ENCODE measurements around the gene WBP1L.
A peak's percentile ranks its signal among the peaks of the same experiment; 100 is the strongest.

WBP1L gene

DNA sequence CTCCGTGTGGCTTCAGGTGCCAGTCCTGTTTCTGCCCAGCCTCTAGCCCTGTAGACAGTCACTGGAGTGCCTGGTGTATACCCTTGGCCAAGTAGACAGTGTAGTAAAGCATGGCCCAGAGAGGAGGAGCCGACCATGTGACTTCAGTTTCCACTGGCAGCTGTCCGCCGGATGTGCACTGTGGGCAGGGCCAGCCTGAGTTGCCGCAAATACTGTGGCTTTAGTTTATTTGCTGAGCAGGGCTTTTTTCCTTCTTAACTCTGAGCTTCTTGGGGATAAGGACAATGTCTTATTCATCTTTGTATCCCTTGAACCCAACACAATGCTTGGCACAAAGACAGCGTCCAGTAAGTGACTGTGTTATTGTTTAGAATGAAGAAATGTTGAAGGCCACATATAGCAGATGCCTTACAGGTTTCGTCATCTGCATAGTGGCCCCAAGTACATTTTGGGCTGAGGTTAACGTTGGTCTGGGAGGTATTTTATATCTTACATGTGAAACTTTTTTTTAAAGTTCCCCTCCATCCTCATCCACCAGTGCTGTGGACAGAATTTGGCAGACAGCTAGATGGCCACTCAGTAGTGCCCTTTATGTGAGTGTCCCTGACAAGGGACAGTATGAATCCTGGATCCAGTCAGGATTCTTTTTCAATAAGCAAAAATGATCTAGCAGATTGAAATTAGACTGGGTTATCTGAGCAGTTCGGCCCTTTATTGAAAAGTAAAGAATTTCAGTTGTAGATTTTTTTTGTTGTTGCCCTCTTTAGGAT, 52.8 kb downstream of the WBP1L start:
- in situ Hi-C loops (cut with MboI; ENCODE audit: low pct_unique_long_range_greater_than_20kb, low sequenced_read_pairs, unreplicated experiment): no loop called here
- peak; percentile 67 for DNase-seq (ENCODE audit: low spot score)
- TF ChIP-seq, protein P1, sequence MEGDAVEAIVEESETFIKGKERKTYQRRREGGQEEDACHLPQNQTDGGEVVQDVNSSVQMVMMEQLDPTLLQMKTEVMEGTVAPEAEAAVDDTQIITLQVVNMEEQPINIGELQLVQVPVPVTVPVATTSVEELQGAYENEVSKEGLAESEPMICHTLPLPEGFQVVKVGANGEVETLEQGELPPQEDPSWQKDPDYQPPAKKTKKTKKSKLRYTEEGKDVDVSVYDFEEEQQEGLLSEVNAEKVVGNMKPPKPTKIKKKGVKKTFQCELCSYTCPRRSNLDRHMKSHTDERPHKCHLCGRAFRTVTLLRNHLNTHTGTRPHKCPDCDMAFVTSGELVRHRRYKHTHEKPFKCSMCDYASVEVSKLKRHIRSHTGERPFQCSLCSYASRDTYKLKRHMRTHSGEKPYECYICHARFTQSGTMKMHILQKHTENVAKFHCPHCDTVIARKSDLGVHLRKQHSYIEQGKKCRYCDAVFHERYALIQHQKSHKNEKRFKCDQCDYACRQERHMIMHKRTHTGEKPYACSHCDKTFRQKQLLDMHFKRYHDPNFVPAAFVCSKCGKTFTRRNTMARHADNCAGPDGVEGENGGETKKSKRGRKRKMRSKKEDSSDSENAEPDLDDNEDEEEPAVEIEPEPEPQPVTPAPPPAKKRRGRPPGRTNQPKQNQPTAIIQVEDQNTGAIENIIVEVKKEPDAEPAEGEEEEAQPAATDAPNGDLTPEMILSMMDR (IDR thresholded peaks at IDR 0.05; ENCODE audit: extremely low read depth, insufficient read depth, missing control alignments): no peak

GRCh38 chr10:102799691-102800471, 56.1 kb downstream of the WBP1L start:
- in situ Hi-C loops (cut with MboI; ENCODE audit: low pct_unique_long_range_greater_than_20kb, low sequenced_read_pairs, unreplicated experiment): no loop called here
- DNase-seq (ENCODE audit: low spot score): no peak

GRCh38 chr10:102800611-102801335, 57.0 kb downstream of the WBP1L start:
- in situ Hi-C loops (cut with MboI; ENCODE audit: low pct_unique_long_range_greater_than_20kb, low sequenced_read_pairs, unreplicated experiment): no loop called here
- DNase-seq (ENCODE audit: low spot score): no peak
- TF ChIP-seq, protein P1 (IDR thresholded peaks at IDR 0.05; ENCODE audit: extremely low read depth, insufficient read depth, missing control alignments): no peak

More at GRCh38 chr10:102799691-102800471, 56.1 kb downstream of the WBP1L start:
- TF ChIP-seq, protein P1 (IDR thresholded peaks at IDR 0.05; ENCODE audit: extremely low read depth, insufficient read depth, missing control alignments): no peak

DNA sequence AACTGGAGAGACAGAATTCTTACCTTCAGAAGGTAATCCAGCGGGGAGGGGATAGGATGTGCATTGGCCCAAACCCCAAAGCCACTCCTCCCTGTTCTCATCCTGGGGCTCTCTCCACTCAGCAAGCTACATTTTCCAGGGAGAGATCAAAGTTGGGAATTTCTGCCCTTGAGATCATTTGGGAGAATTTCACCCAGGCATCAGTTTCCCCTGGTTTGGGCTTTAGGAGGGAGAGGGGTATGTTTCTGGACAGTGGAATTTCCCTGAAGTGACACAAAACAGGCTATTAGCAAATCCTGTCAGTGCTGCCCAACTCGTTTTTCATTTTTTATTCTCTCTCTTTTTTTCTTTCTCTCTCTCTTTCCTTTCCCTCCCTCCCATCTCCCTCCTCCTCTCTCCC, 57.7 kb downstream of the WBP1L start:
- no peak for DNase-seq (ENCODE audit: low spot score)
- TF ChIP-seq, protein P1 (IDR thresholded peaks at IDR 0.05; ENCODE audit: extremely low read depth, insufficient read depth, missing control alignments): no peak
- in situ Hi-C loops (cut with MboI; ENCODE audit: low pct_unique_long_range_greater_than_20kb, low sequenced_read_pairs, unreplicated experiment): no loop called here

GRCh38 chr10:102801978-102802377, 58.2 kb downstream of the WBP1L start:
- TF ChIP-seq, protein P1 (IDR thresholded peaks at IDR 0.05; ENCODE audit: extremely low read depth, insufficient read depth, missing control alignments): no peak
- in situ Hi-C loops (cut with MboI; ENCODE audit: low pct_unique_long_range_greater_than_20kb, low sequenced_read_pairs, unreplicated experiment): no loop called here
- no peak for DNase-seq (ENCODE audit: low spot score)

GRCh38 chr10:102802920-102803534, 59.3 kb downstream of the WBP1L start:
- peak; percentile 44 for DNase-seq (ENCODE audit: low spot score)
- TF ChIP-seq, protein P1 (IDR thresholded peaks at IDR 0.05; ENCODE audit: extremely low read depth, insufficient read depth, missing control alignments): no peak
- in situ Hi-C loops (cut with MboI; ENCODE audit: low pct_unique_long_range_greater_than_20kb, low sequenced_read_pairs, unreplicated experiment): no loop called here
